Measurements from ENCODE around the gene CT45A6.
"Not testable (repeated sequence)": the region's sequence is repeated elsewhere in the genome, so short reads cannot be mapped to it uniquely, and the experiment has no call there.

DNA sequence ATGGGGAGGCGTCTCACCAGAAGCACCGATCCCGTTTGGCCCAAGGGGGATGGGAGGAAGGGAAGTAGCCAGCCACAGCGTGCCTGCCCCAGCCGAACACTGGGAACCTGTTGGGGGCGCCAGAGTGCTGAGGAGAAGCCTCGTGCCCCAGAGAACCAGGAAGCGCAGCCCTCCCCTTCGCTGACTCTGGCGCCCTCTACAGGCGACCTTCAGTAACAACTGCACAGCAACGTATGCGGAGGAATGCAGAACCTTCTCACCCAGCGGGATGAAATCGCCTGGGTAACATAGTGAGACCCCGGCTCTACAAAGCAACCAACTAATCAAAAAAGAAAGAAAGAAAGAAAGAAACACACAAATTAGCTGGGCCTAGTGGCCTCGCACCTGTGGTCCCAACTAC is 34.6 kb upstream of the CT45A6 start, which contains the start of gene CT45A7:
- TF ChIP-seq, protein P1, sequence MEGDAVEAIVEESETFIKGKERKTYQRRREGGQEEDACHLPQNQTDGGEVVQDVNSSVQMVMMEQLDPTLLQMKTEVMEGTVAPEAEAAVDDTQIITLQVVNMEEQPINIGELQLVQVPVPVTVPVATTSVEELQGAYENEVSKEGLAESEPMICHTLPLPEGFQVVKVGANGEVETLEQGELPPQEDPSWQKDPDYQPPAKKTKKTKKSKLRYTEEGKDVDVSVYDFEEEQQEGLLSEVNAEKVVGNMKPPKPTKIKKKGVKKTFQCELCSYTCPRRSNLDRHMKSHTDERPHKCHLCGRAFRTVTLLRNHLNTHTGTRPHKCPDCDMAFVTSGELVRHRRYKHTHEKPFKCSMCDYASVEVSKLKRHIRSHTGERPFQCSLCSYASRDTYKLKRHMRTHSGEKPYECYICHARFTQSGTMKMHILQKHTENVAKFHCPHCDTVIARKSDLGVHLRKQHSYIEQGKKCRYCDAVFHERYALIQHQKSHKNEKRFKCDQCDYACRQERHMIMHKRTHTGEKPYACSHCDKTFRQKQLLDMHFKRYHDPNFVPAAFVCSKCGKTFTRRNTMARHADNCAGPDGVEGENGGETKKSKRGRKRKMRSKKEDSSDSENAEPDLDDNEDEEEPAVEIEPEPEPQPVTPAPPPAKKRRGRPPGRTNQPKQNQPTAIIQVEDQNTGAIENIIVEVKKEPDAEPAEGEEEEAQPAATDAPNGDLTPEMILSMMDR (IDR thresholded peaks at IDR 0.05; ENCODE audit: low read length): not testable (repeated sequence)
- TF ChIP-seq EZH2 (optimal IDR thresholded peaks at IDR 0.05; ENCODE audit: low read depth, low read length): not testable (repeated sequence)

Data from MM.1S (cell line).